Kidney epithelial cell (primary cell): ENCODE data around the gene ELAVL1. TPM values are rescaled to one million over a fixed set of nuclear protein-coding genes. Genes with fewer than 3 reads are reported as not detected.

Experiments used
- DNase-seq: peaks from one replicate; pipeline ENCODE4 v3.0.0-alpha.2; 2010; ENCODE audit warnings: low read depth
- H3K27me3 ChIP-seq: 2 replicates; pipeline ENCODE4 v1.6.0; 2011; ENCODE audit warnings: low read length; ENCODE audit not compliant: control insufficient read depth, insufficient read depth
- H3K36me3 ChIP-seq: 2 replicates; pipeline ENCODE4 v1.5.1; 2011; ENCODE audit warnings: low read length; ENCODE audit not compliant: control insufficient read depth, insufficient read depth
- H3K4me3 ChIP-seq: 2 replicates; pipeline ENCODE4 v1.5.1; 2011; ENCODE audit warnings: low read depth, mild to moderate bottlenecking, control low read depth, low read length
- CTCF ChIP-seq: IDR thresholded peaks from 2 replicates; pipeline ENCODE4 v1.5.1; 2011; ENCODE audit warnings: mild to moderate bottlenecking, moderate library complexity, low read length, control low read depth, inconsistent platforms; ENCODE audit not compliant: insufficient read depth, poor library complexity, severe bottlenecking
- total RNA-seq: library from RNA; depleted of rRNA; stranded (reverse); fragments of >200 nt; gene quantifications from 2 replicates; pipeline ENCODE4 v1.2.3, GENCODE V29; 2015

The ELAVL1 gene
- total RNA-seq, 1 donor from 2014 or later = 65.9 TPM

DNA sequence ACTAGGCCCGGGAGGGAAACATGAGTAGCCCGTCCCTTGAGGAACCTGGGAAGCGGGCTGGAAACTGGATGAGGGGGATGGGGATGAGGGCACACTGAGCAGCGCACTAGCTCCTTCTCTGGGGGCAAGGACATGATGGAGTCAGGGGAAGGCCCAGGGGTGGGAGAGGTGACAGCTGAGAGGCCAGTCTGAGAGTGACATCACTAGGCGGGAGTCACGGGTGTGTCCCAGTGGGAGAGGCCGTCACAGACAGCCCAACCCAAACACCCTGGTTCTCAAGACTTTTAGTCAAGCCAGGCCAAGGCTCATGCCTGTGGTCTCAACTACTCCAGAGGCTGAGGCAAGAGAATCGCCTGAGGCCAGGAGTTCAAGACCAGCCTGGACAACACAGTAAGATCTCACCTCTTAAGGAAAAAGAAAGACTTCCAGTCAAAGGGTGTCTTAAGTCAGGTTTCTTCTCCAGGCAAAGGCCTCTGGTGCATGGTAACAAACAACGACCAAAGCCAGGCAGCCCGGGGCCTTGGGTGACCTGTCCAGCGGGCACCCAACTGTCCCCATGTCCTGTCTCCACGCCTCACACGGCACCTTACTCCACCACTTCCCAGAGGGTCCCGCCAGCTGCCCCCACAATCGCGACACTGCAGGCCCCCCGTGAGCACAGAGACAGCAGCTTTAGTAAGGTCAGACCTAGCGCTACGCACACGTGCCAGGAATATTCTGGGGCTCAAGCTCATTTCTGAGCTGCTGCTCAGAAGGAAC lies 36.5 kb downstream of the ELAVL1 start:
- no peak for TF ChIP-seq CTCF
- peaks cover 5% of the 10 kb centered on the region for H3K36me3 ChIP-seq
- H3K4me3 ChIP-seq = no peak overlapping the region
- no peaks in the 10 kb centered on the region for H3K27me3 ChIP-seq
- no peak for DNase-seq

DNA sequence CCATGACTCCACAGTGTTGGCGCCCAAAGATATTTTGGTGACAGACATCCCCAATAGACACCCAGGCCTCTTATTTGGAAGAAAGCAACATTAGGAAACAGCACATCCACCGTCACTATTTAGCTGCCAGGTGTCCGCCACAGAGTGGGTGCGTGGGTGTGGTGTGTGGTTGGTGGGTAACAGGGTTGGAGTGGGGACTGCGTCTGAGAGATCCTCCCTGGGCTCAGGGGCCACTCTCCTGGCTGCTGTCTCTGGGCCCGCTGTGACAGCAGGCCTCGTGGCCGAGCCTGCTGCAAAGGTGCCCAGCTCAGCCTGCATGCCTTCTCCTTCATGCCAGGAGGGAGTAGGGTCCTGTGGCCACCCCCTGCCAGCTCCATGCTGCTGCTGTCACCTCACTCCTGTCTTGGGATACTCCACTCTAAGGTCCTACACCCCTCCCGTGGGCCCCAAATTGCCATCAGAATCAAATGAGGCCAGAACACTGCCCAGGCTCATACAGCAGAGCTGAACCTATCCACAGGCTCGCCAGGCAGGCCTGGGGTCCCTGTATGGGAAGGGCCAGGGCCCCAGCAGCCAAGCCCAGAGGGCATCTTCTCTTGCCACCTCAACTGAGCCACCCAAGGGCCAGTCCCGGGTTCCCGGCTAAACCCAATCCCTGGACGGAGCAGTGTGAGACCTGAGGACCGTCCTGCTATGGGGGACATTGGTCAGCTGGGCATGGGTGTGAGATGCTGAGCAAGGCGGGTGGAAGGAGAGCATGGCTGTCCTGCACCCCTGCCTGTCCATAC lies 37.2 kb downstream of the ELAVL1 start:
- TF ChIP-seq CTCF = no peak
- no peak overlapping the region for H3K4me3 ChIP-seq
- H3K36me3 ChIP-seq = peaks cover 7% of the 10 kb centered on the region

GRCh38 chr19:7965921-7966665 lies 39.3 kb downstream of the ELAVL1 start:
- TF ChIP-seq CTCF = no peak
- Histone ChIP-seq H3K4me3 (no peak overlapping the region), H3K27me3 (no peaks in the 10 kb centered on the region), H3K36me3 (peaks cover 5% of the 10 kb centered on the region)
- no peak for DNase-seq

More for the DNA sequence above, 37.2 kb downstream of the ELAVL1 start:
- no peaks in the 10 kb centered on the region for H3K27me3 ChIP-seq
- no peak for DNase-seq

DNA sequence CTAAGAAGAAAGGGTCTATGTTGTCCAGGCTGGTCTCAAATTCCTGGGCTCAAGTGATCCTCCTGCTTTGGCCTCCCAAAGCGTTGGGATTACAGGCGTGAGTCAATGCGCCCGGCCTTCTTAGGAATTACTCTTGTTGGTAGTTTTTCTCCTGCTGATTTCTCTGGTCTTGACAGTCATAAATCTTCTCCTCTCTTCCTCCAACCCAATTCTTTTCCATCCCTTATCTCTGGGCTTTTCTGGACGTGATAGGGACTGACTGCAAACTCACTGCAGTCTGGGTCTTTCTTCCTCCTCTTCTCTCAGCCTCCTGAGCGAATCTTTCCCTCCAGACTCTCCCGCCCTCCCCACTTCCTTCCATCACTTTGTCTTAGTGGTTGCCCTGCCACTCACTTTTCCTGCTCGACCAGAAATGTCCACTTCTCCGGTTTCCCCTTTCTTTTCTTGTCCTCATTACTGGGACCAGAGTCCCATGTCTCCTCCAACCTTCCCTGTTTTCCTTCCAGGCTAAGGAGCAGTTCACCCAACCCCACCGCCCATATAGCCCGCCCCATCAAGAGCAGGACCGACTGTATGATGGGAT lies 40.1 kb downstream of the ELAVL1 start:
- H3K27me3 ChIP-seq = no peaks in the 10 kb centered on the region
- H3K36me3 ChIP-seq = peaks cover 5% of the 10 kb centered on the region
- no peak overlapping the region for H3K4me3 ChIP-seq
- no peak for DNase-seq
- TF ChIP-seq CTCF = no peak

GRCh38 chr19:7963566-7963965 lies 41.9 kb downstream of the ELAVL1 start:
- Histone ChIP-seq H3K27me3 (no peaks in the 10 kb centered on the region), H3K36me3 (peaks cover 5% of the 10 kb centered on the region), H3K4me3 (no peak overlapping the region)
- TF ChIP-seq CTCF = no peak
- no peak for DNase-seq
